HCT116 (cell line): ENCODE results near the gene LRRC51. TPM values are rescaled to one million over a fixed set of nuclear protein-coding genes. Genes with fewer than 3 reads are reported as not detected.

Experiments used
- ATAC-seq: fragments of 200-7000 bp; cut with Tn5 transposase; 2 replicates; pipeline ENCODE4 v1.9.1; 2020; ENCODE audit warnings: mild to moderate bottlenecking, moderate library complexity
- BruUV-seq: library from RNA; stranded (reverse); fragments of 400-500 nt; replicated peaks from 2 replicates; lab custom pipeline; 2021; lab: Mats Ljungman, UMichigan
- CTCF ChIA-PET: fragments of 300-600 bp; sonication (Branson Sonifier 250); formaldehyde crosslinking; loops from one replicate; lab custom pipeline; 2021; ENCODE audit warnings: antibody characterized with exemption; lab: Charles Lee
- POLR2A ChIA-PET: fragments of 300-600, 350-600 bp; sonication (Branson Sonifier 250); formaldehyde crosslinking; loops from one replicate; lab custom pipeline; 2021; ENCODE audit warnings: antibody characterized with exemption; lab: Charles Lee
- RAD21 ChIA-PET, 2 experiments: fragments of 300-600 bp; sonication (Branson Sonifier 250); formaldehyde crosslinking; loops; one replicate each; lab custom pipeline; 2023; ENCODE audit warnings: low total read pairs in 2 of 2; ENCODE audit not compliant: uncharacterized antibody in 2 of 2, unreplicated experiment in 2 of 2, low non-redundant PET in 1 of 2; lab: Charles Lee
- DNase-seq: peaks from one replicate; pipeline ENCODE4 v3.0.0-alpha.2; 2010; ENCODE audit warnings: low read depth, low spot score
- H2AFZ ChIP-seq: fragments of 200-600 bp; shearing (Covaris generic), sonication (generic); 2 replicates; pipeline ENCODE4 v1.6.1; 2017; ENCODE audit warnings: low read depth, mixed run types, mixed read lengths, antibody characterized with exemption, low read length; ENCODE audit not compliant: poor library complexity, severe bottlenecking
- H3K27ac ChIP-seq: 2 replicates; pipeline ENCODE4 v1.5.1; 2012; ENCODE audit warnings: low read depth, low read length
- H3K27me3 ChIP-seq: fragments of 200-600 bp; sonication (generic); 2 replicates; pipeline ENCODE4 v1.6.1; 2016; ENCODE audit warnings: mixed run types, low read length, mixed read lengths; ENCODE audit not compliant: insufficient read depth
- H3K36me3 ChIP-seq, 2 experiments: fragments of 200-500 bp in 1 of 2; fragments of 200-600 bp in 1 of 2; sonication (Bioruptor generic) in 1 of 2; sonication (generic) in 1 of 2; 2 replicates each; pipeline versions ENCODE4 v1.5.1 to v1.6.1; 2014 to 2016; ENCODE audit warnings: low read length in 2 of 2, inconsistent platforms in 1 of 2, mixed read lengths in 1 of 2, mixed run types in 1 of 2; ENCODE audit not compliant: insufficient read depth in 2 of 2, control insufficient read depth in 1 of 2
- H3K4me1 ChIP-seq, 2 experiments: fragments of 200-600 bp in 1 of 2; sonication (generic) in 1 of 2; 2 replicates each; pipeline versions ENCODE4 v1.5.1 to v1.6.1; 2012 to 2017; ENCODE audit warnings: low read length in 2 of 2, inconsistent platforms in 1 of 2, mild to moderate bottlenecking in 1 of 2, mixed read lengths in 1 of 2, mixed run types in 1 of 2, moderate library complexity in 1 of 2; ENCODE audit not compliant: insufficient read depth in 2 of 2, control insufficient read depth in 1 of 2
- H3K4me2 ChIP-seq: fragments of 200-600 bp; sonication (generic); 2 replicates; pipeline ENCODE4 v1.6.1; 2017; ENCODE audit warnings: mixed run types, low read length, mixed read lengths
- H3K4me3 ChIP-seq, 2 experiments: fragments of 200-600 bp in 1 of 2; sonication (generic) in 1 of 2; replicated peaks in 1 of 2; 2 replicates each; pipeline ENCODE4 v1.5.1; 2011 to 2016; ENCODE audit warnings: low read length in 2 of 2, control low read depth in 1 of 2, low read depth in 1 of 2, mild to moderate bottlenecking in 1 of 2, mixed read lengths in 1 of 2, mixed run types in 1 of 2
- H3K79me2 ChIP-seq: fragments of 200-600 bp; sonication (generic); 2 replicates; pipeline ENCODE4 v1.6.1; 2017; ENCODE audit warnings: mild to moderate bottlenecking, mixed run types, low read length, moderate library complexity, mixed read lengths; ENCODE audit not compliant: insufficient read depth
- H3K9ac ChIP-seq: fragments of 200-600 bp; sonication (generic); 2 replicates; pipeline ENCODE4 v1.6.1; 2016; ENCODE audit warnings: low read length, mixed read lengths
- H3K9me2 ChIP-seq: fragments of 200-600 bp; sonication (generic), shearing (Covaris generic); 2 replicates; pipeline ENCODE4 v1.6.1; 2017; ENCODE audit warnings: mixed run types, mild to moderate bottlenecking, moderate library complexity; ENCODE audit not compliant: insufficient read depth
- H3K9me3 ChIP-seq, 2 experiments: fragments of 200-500 bp in 1 of 2; fragments of 200-600 bp in 1 of 2; sonication (Bioruptor generic) in 1 of 2; sonication (generic) in 1 of 2; 2 replicates each; pipeline ENCODE4 v1.6.1; 2014 to 2017; ENCODE audit warnings: low read length in 2 of 2, mixed read lengths in 2 of 2, inconsistent platforms in 1 of 2, low read depth in 1 of 2, mild to moderate bottlenecking in 1 of 2, mixed run types in 1 of 2, moderate library complexity in 1 of 2; ENCODE audit not compliant: control insufficient read depth in 1 of 2, insufficient read depth in 1 of 2
- H4K20me1 ChIP-seq: fragments of 200-600 bp; sonication (generic), shearing (Covaris generic); 2 replicates; pipeline ENCODE4 v1.6.1; 2017; ENCODE audit warnings: mixed run types, mild to moderate bottlenecking, moderate library complexity; ENCODE audit not compliant: insufficient read depth
- CBX3 ChIP-seq: IDR thresholded peaks from 2 replicates; pipeline ENCODE4 v1.6.1; 2012; ENCODE audit warnings: low read depth
- CEBPB ChIP-seq: IDR thresholded peaks from 2 replicates; pipeline ENCODE4 v1.6.1; 2012; ENCODE audit warnings: low read depth
- EGR1 ChIP-seq: IDR thresholded peaks from 2 replicates; pipeline ENCODE4 v1.6.1; 2012; ENCODE audit warnings: low read depth
- ELF1 ChIP-seq: IDR thresholded peaks from 2 replicates; pipeline ENCODE4 v1.6.1; 2012; ENCODE audit warnings: low read depth, borderline replicate concordance
- EZH2 ChIP-seq: fragments of 200-600 bp; sonication (generic); IDR thresholded peaks from 2 replicates; pipeline ENCODE4 v1.6.1; 2017; ENCODE audit warnings: antibody characterized with exemption, mixed run types
- EZH2phosphoT487 ChIP-seq: fragments of 200-600 bp; IDR thresholded peaks from 2 replicates; pipeline ENCODE4 v1.6.1; 2018; ENCODE audit warnings: antibody characterized with exemption, borderline replicate concordance
- FOSL1 ChIP-seq: IDR thresholded peaks from 2 replicates; pipeline ENCODE4 v1.6.1; 2012; ENCODE audit warnings: low read depth
- JUND ChIP-seq: IDR thresholded peaks from 2 replicates; pipeline ENCODE4 v1.6.1; 2012
- POLR2A ChIP-seq: IDR thresholded peaks from 2 replicates; pipeline ENCODE4 v1.7.0; 2011; ENCODE audit warnings: borderline replicate concordance; ENCODE audit not compliant: insufficient read depth, insufficient read length; ENCODE audit errors: extremely low read depth
- POLR2AphosphoS5 ChIP-seq: IDR thresholded peaks from 2 replicates; pipeline ENCODE4 v1.6.1; 2011; ENCODE audit warnings: mild to moderate bottlenecking, low read depth, low read length, moderate library complexity
- RAD21 ChIP-seq: IDR thresholded peaks from 2 replicates; pipeline ENCODE4 v1.6.1; 2012; ENCODE audit warnings: low read depth, mild to moderate bottlenecking
- SIN3A ChIP-seq: IDR thresholded peaks from 2 replicates; pipeline ENCODE4 v1.6.1; 2012; ENCODE audit warnings: low read depth
- SRF ChIP-seq: IDR thresholded peaks from 2 replicates; pipeline ENCODE4 v1.6.1; 2012; ENCODE audit warnings: low read depth
- YY1 ChIP-seq: IDR thresholded peaks from 2 replicates; pipeline ENCODE4 v1.6.1; 2011; ENCODE audit warnings: low read length, low read depth, moderate library complexity, mild to moderate bottlenecking; ENCODE audit not compliant: insufficient replicate concordance; ENCODE audit errors: extremely low read depth
- ZFX ChIP-seq: fragments of 450-650 bp; IDR thresholded peaks from 2 replicates; pipeline ENCODE4 v1.6.1; 2017
- intact Hi-C: fragments of 100-400 bp; cut with micrococcal nuclease; formaldehyde crosslinking; loops from 2 replicates; pipeline ENCODE4 v1.10.0; 2022
- total RNA-seq: library from RNA; stranded (reverse); gene quantifications from one replicate; pipeline ENCODE4 v1.2.1, GENCODE V29; 2021; ENCODE audit not compliant: unreplicated experiment
- TF ChIP-seq, protein P1 (sequence below): IDR thresholded peaks from 2 replicates; pipeline ENCODE4 v1.6.1; 2012
- TF ChIP-seq, protein P2 (sequence below): IDR thresholded peaks from 2 replicates; pipeline ENCODE4 v1.6.1; 2011; ENCODE audit warnings: mild to moderate bottlenecking, low read length, moderate library complexity; ENCODE audit not compliant: insufficient replicate concordance; ENCODE audit errors: extremely low read depth
- TF ChIP-seq, protein P3 (sequence below): IDR thresholded peaks from 2 replicates; pipeline ENCODE4 v1.6.1; 2012
- TF ChIP-seq, protein P4 (sequence below), 3 experiments: fragments of 200-600 bp in 1 of 3; sonication (generic) in 1 of 3; IDR thresholded peaks in 2 of 3; conservative IDR thresholded peaks in 1 of 3; 2 replicates each; pipeline ENCODE4 v1.5.1; 2012 to 2017; ENCODE audit warnings: low read depth in 2 of 3, low read length in 2 of 3, antibody characterized with exemption in 1 of 3, borderline replicate concordance in 1 of 3, control low read depth in 1 of 3, mild to moderate bottlenecking in 1 of 3, mixed read lengths in 1 of 3, mixed run types in 1 of 3, moderate library complexity in 1 of 3; ENCODE audit not compliant: insufficient read depth in 1 of 3
- TF ChIP-seq, protein P5 (sequence below): IDR thresholded peaks from 2 replicates; pipeline ENCODE4 v1.6.1; 2012; ENCODE audit warnings: low read depth

LRRC51 gene
- total RNA-seq, 1 experiment from 2014 or later: 10.8 TPM

DNA sequence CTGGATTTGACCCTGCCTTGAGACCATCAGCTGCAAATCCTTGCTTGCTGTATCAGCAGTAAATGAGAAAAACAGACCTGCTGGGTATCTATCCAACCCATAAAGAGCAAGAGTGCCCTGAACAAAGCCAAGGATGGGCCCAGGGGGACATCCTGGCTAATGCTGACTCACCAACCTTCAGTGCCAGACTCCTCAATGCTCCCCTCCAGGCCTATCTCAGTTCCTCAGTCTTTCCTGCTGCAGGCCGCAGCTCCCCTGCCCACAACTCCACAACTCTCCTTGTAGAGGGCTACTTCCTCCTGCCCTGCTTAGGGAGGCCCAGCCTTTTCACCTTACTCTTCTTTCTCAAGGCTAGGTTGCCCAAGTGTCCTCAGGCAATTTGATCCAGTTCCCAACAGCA, 19.8 kb downstream of the LRRC51 start:
- H2AFZ ChIP-seq: no peak overlapping the region
- H3K9ac ChIP-seq: no peak overlapping the region
- no peaks in the 10 kb centered on the region for H3K27me3 ChIP-seq
- no peak overlapping the region for H3K4me3 ChIP-seq
- no peaks in the 10 kb centered on the region for H4K20me1 ChIP-seq
- ChIA-PET POLR2A (interaction anchor here (1.4 kb wide), 1 partner anchor 12 kb away, joined by 3 read pairs; the partner anchor contains the start of gene ANAPC15), RAD21 (no interaction called here), CTCF (no interaction called here)
- DNase-seq (no peak), ATAC-seq (no peak)
- intact Hi-C loops: loop anchor here (5.0 kb wide), 1 partner anchor 122 kb away; the partner anchor contains the start of gene INPPL1
- no peaks in the 10 kb centered on the region for H3K9me3 ChIP-seq
- no peak overlapping the region for H3K27ac ChIP-seq
- TF ChIP-seq JUND (no peak), EZH2 (no peak), CEBPB (no peak), RAD21 (no peak), CBX3 (no peak), POLR2A (no peak), SRF (no peak), FOSL1 (no peak), YY1 (no peak), EGR1 (no peak), SIN3A (no peak), EZH2phosphoT487 (no peak), ZFX (no peak), POLR2AphosphoS5 (no peak), ELF1 (no peak)
- TF ChIP-seq, protein P1, sequence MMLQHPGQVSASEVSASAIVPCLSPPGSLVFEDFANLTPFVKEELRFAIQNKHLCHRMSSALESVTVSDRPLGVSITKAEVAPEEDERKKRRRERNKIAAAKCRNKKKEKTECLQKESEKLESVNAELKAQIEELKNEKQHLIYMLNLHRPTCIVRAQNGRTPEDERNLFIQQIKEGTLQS: no peak
- TF ChIP-seq, protein P2, sequence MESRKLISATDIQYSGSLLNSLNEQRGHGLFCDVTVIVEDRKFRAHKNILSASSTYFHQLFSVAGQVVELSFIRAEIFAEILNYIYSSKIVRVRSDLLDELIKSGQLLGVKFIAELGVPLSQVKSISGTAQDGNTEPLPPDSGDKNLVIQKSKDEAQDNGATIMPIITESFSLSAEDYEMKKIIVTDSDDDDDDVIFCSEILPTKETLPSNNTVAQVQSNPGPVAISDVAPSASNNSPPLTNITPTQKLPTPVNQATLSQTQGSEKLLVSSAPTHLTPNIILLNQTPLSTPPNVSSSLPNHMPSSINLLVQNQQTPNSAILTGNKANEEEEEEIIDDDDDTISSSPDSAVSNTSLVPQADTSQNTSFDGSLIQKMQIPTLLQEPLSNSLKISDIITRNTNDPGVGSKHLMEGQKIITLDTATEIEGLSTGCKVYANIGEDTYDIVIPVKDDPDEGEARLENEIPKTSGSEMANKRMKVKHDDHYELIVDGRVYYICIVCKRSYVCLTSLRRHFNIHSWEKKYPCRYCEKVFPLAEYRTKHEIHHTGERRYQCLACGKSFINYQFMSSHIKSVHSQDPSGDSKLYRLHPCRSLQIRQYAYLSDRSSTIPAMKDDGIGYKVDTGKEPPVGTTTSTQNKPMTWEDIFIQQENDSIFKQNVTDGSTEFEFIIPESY: no peak
- TF ChIP-seq, protein P3, sequence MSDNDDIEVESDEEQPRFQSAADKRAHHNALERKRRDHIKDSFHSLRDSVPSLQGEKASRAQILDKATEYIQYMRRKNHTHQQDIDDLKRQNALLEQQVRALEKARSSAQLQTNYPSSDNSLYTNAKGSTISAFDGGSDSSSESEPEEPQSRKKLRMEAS: no peak
- TF ChIP-seq, protein P4, sequence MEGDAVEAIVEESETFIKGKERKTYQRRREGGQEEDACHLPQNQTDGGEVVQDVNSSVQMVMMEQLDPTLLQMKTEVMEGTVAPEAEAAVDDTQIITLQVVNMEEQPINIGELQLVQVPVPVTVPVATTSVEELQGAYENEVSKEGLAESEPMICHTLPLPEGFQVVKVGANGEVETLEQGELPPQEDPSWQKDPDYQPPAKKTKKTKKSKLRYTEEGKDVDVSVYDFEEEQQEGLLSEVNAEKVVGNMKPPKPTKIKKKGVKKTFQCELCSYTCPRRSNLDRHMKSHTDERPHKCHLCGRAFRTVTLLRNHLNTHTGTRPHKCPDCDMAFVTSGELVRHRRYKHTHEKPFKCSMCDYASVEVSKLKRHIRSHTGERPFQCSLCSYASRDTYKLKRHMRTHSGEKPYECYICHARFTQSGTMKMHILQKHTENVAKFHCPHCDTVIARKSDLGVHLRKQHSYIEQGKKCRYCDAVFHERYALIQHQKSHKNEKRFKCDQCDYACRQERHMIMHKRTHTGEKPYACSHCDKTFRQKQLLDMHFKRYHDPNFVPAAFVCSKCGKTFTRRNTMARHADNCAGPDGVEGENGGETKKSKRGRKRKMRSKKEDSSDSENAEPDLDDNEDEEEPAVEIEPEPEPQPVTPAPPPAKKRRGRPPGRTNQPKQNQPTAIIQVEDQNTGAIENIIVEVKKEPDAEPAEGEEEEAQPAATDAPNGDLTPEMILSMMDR (IDR thresholded peaks at IDR 0.05 in 2 of 3, conservative IDR thresholded peaks at IDR 0.05 in 1 of 3; ENCODE audit: borderline replicate concordance in 1 of 3, insufficient read depth in 1 of 3, low read depth in 2 of 3, low read length in 2 of 3): no peak
- TF ChIP-seq, protein P5, sequence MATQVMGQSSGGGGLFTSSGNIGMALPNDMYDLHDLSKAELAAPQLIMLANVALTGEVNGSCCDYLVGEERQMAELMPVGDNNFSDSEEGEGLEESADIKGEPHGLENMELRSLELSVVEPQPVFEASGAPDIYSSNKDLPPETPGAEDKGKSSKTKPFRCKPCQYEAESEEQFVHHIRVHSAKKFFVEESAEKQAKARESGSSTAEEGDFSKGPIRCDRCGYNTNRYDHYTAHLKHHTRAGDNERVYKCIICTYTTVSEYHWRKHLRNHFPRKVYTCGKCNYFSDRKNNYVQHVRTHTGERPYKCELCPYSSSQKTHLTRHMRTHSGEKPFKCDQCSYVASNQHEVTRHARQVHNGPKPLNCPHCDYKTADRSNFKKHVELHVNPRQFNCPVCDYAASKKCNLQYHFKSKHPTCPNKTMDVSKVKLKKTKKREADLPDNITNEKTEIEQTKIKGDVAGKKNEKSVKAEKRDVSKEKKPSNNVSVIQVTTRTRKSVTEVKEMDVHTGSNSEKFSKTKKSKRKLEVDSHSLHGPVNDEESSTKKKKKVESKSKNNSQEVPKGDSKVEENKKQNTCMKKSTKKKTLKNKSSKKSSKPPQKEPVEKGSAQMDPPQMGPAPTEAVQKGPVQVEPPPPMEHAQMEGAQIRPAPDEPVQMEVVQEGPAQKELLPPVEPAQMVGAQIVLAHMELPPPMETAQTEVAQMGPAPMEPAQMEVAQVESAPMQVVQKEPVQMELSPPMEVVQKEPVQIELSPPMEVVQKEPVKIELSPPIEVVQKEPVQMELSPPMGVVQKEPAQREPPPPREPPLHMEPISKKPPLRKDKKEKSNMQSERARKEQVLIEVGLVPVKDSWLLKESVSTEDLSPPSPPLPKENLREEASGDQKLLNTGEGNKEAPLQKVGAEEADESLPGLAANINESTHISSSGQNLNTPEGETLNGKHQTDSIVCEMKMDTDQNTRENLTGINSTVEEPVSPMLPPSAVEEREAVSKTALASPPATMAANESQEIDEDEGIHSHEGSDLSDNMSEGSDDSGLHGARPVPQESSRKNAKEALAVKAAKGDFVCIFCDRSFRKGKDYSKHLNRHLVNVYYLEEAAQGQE: no peak
- H3K9me2 ChIP-seq: no peaks in the 10 kb centered on the region
- H3K4me2 ChIP-seq: no peak overlapping the region
- H3K4me1 ChIP-seq: peaks cover 11 to 18% of the 10 kb centered on the region in 2 experiments; a peak in 3 of 4 replicates
- peaks cover 13 to 18% of the 10 kb centered on the region in 2 experiments; a peak in 3 of 4 replicates for H3K36me3 ChIP-seq
- BruUV-seq: no TSS peak
- peaks cover 36% of the 10 kb centered on the region for H3K79me2 ChIP-seq
